Measurements from ENCODE around the gene FOXA1. TPM values are rescaled to one million over a fixed set of nuclear protein-coding genes. Genes with fewer than 3 reads are reported as not detected.

Gene FOXA1
- total and polyA plus RNA-seq, 2 of the 4 experiments (the other 2 are of a cell fraction), result 0.18 to 0.31 TPM

GRCh38 chr14:37551119-37551518 is 43.9 kb downstream of the FOXA1 start:
- POLR2A ChIA-PET (ENCODE audit: unreplicated experiment), result no interaction called here

More at GRCh38 chr14:37551119-37551518, 43.9 kb downstream of the FOXA1 start:
- dilution Hi-C loops (cut with HindIII; ENCODE audit: low sequenced_read_pairs, unreplicated experiment) (no loop called here), in situ Hi-C loops (cut with MboI; ENCODE audit: low sequenced_read_pairs) (no loop called here), intact Hi-C loops (cut with micrococcal nuclease) (no loop called here)
- peaks cover 4% of the 10 kb centered on the region; the same call in 1 of the 2 replicates for H3K9me3 ChIP-seq (ENCODE audit: control insufficient read depth, insufficient read depth, low read length)
- CTCF ChIA-PET, result no interaction called here
- TF ChIP-seq RFX5 (IDR thresholded peaks at IDR 0.05; ENCODE audit: low read depth, low read length) (no peak), SMC3 (IDR thresholded peaks at IDR 0.05; ENCODE audit: low read depth, low read length) (no peak), RCOR1 (IDR thresholded peaks at IDR 0.05; ENCODE audit: insufficient replicate concordance, low read length) (no peak), CTCF (conservative IDR thresholded peaks at IDR 0.05; ENCODE audit: low read depth, low read length) (no peak)
- no peak overlapping the region for H3K23ac ChIP-seq (ENCODE audit: low read depth, low read length)
- H2BK20ac ChIP-seq (ENCODE audit: low read depth, low read length), result no peak overlapping the region
- H3K27me3 ChIP-seq (ENCODE audit: control insufficient read depth, insufficient read depth, low read length), result no peaks in the 10 kb centered on the region
- no peak overlapping the region for H4K5ac ChIP-seq (ENCODE audit: low read depth, low read length)
- H3K4me1 ChIP-seq (ENCODE audit: control insufficient read depth, insufficient read depth, low read length), result peaks cover 2% of the 10 kb centered on the region; the same call in 1 of the 2 replicates
- no peak overlapping the region for H2BK120ac ChIP-seq (ENCODE audit: low read depth, low read length)
- no peak overlapping the region for H4K8ac ChIP-seq (ENCODE audit: low read depth in 2 of 2, low read length in 2 of 2)
- peaks cover 3% of the 10 kb centered on the region; the same call in 1 of the 2 replicates for H3K9me1 ChIP-seq (ENCODE audit: insufficient read depth, low read length)
- H3K56ac ChIP-seq (ENCODE audit: extremely low read depth, insufficient read depth, low read length), result no peak overlapping the region
- no peak overlapping the region for H2BK5ac ChIP-seq (ENCODE audit: low read depth, low read length, poor library complexity, severe bottlenecking)
- H4K91ac ChIP-seq (ENCODE audit: insufficient read depth, low read depth, low read length), result no peak overlapping the region
- no peak overlapping the region for H3K14ac ChIP-seq (replicated peaks; ENCODE audit: low read depth, low read length)
- H2AK9ac ChIP-seq (replicated peaks; ENCODE audit: low read depth, low read length, poor library complexity), result no peak overlapping the region
- no CpG with 5 or more reads among the region's 1 CpG for WGBS, 2 experiments (ENCODE audit: extremely low coverage in 2 of 2, insufficient read length in 1 of 2)
- no peak for DNase-seq
- no peak overlapping the region for H3K18ac ChIP-seq (ENCODE audit: low read depth, low read length)
- no peak overlapping the region for H2BK15ac ChIP-seq (ENCODE audit: low read depth, low read length)
- ATAC-seq (ENCODE audit: low read depth), result no peak
- H3K4me3 ChIP-seq (ENCODE audit: insufficient read depth, low read depth, low read length), result no peak overlapping the region
- no peak overlapping the region for H2AFZ ChIP-seq (replicated peaks; ENCODE audit: low read length, poor library complexity)
- no peak overlapping the region for H3K9ac ChIP-seq (ENCODE audit: low read depth, low read length)
- H3K27ac ChIP-seq (ENCODE audit: insufficient read depth, low read length), result no peak overlapping the region
- no peaks in the 10 kb centered on the region for H4K20me1 ChIP-seq (ENCODE audit: insufficient read depth, low read length)
- no peaks in the 10 kb centered on the region for H3K79me1 ChIP-seq (ENCODE audit: low read depth in 1 of 2, low read length in 2 of 2)
- no peaks in the 10 kb centered on the region for H3K36me3 ChIP-seq (ENCODE audit: control insufficient read depth, insufficient read depth, low read length)
- H3K4ac ChIP-seq (ENCODE audit: low read depth, low read length), result no peak overlapping the region
- no TSS peak for BruUV-seq (replicated peaks)
- H2AK5ac ChIP-seq (ENCODE audit: low read depth, low read length), result no peak overlapping the region
- H3K4me2 ChIP-seq (ENCODE audit: low read depth, low read length), result no peak overlapping the region
